GM21360 (cell line): ENCODE results near the gene TMCO4.

ENCODE experiments used
- ATAC-seq: cut with Tn5 transposase; IDR thresholded peaks from one replicate; pipeline ENCODE4 v1.9.1; 2021; ENCODE audit warnings: mild to moderate bottlenecking, moderate library complexity; ENCODE audit not compliant: unreplicated experiment

TMCO4 gene

DNA sequence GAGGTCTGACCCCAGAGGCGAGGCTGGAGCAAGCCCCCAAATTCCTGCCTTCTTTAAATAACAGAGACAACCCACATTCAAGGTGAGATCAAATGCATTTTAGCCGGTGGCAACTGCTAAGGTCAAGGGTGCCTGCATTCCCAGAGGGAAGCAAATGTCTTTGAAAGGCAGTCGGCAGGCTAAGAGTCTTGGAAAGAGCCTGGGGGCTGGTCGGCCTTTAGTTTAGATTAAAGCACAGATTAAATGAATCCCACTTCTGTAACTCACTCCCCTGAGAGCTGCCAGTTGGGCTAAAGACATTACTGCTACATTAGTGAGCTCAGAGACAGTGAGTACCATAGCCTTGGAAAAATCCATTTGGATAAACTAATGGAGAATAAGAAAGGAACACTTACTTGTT lies 75.8 kb downstream of the TMCO4 start:
- no peak for ATAC-seq

GRCh38 chr1:19720973-19721372 lies 78.7 kb downstream of the TMCO4 start:
- ATAC-seq = no peak

- no peak for ATAC-seq
Observed at GRCh38 chr1:19720174-19720573, 79.5 kb downstream of the TMCO4 start.

- no peak for ATAC-seq
Observed at GRCh38 chr1:19717467-19717866, 82.2 kb downstream of the TMCO4 start.

- no peak for ATAC-seq
Observed at GRCh38 chr1:19715334-19716203, 84.1 kb downstream of the TMCO4 start.

DNA sequence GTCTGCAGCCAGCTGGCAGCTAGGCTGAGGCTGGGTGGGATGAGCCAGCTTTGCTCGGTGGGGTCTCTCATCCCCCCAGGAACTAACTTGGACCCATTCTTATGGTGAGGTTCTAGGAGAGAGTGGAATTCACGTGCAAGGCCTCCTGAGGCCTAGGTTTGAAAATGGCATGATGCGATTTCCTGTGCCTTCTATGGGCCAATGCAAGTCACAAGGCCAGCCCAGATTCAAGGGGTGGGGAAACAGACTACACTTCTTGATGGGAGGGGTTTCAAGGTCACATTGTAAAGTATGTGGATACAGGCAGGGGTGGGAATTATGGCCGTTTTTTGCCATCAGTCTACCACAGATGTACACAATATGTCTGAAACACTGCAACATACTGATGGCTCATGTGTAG lies 86.8 kb downstream of the TMCO4 start:
- ATAC-seq = no peak

GRCh38 chr1:19710825-19711611 lies 88.7 kb downstream of the TMCO4 start:
- ATAC-seq = peak; percentile 47

DNA sequence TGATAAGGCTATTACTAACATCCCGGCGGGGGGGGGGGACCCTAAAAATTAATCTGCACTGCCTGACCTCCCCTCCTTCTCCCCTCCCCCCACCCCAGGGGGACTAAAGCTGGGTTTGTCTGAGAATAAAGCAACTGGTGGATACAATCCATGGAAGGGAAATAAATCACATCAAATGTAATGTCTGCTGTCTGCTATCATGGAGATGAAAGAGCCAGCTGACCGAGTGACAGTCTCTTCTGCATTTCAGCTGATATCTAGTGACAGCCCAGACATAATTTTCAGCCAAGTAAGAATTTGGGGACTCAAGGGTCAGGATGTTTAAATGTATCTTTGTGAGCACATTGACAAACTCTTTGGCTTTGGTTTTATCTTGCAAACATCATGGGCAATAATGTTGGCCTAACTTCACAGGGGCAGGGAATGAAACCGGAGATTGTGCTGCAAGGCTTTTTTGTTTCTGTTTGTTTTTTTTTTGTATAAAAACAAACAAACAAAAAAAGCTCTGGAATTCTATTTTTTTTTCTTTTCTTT lies 90.4 kb downstream of the TMCO4 start:
- ATAC-seq = no peak

- no peak for ATAC-seq
Observed at GRCh38 chr1:19708567-19709110, 91.1 kb downstream of the TMCO4 start.

DNA sequence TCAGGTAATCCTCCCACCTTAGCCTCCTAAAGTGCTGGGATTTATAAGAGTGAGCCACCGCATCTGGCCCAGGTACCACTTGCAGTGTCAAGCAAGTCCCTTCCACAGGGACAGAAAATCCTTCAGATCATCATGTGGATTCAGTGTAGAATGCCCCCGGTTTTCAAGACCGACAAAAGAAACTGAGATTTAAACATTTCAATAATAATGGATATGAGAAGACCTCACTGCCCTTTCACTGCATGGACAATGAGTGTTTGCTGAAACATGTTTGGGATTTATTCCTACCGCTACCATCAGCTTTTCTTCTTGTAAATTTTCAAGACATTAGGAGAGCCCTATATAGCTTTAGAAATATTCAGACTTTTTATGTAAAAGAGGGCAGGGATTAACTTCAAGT lies 93.6 kb downstream of the TMCO4 start:
- ATAC-seq = no peak

DNA sequence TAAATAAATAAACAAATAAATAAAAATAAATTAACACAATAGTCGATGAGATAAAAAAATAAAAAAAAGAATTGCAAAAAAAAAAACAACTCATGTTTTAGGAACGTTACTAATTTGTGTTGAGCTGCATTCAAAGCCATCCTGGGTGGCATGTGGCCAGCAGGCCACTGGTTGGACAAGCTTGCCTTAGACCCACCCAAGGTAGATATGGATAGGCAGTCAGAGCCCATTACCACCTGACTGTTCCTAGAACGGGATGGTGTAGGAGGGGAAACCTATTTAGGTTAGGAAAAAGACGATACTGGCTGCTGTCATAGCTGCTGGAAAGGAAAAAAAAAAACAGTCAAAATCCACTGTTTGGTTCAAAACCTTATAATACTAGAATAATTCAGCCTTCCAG lies 94.3 kb downstream of the TMCO4 start:
- no peak for ATAC-seq

DNA sequence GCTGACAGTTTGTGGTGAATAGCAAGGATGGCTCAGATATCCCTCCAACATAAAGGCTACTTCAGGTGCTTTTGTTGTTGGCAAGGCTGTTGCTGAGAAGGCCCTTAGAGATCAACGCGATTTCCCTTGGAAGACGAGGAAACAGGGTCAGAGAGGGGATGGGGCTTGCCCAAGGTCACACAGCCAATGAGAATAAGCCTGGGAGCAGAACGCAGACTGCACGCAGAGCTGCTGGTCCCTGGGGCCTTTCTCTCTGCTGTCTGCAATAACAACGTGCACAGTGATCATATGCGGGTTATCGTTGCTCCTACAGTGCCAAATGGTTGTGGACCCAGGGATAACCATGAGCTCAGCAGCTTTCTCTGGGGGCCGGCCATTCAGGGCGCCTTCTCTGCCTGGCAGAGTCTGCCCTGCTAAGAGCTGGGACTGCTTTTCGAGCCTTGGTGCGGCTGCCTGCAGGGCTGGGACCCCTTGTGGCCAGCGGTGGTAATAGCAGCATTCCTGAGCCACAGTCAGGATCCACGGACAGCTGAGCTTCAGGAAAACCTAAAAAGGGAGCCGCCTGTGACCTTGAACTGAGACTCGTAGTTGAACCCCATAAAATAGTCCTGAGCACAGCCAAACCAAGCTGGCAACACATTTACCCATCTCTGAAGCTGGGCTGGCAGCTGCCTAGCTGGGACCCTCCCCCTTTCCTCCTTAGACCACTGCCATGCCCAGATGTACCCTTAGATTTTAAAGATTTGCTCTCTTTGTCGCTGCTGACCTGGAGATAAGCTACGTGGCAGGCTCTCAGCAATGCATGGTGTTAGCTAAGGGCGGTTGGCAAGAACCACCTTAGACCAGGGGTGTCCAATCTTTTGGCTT lies 95.2 kb downstream of the TMCO4 start:
- ATAC-seq = no peak

- ATAC-seq = no peak
Observed at GRCh38 chr1:19703280-19703679, 96.4 kb downstream of the TMCO4 start.

DNA sequence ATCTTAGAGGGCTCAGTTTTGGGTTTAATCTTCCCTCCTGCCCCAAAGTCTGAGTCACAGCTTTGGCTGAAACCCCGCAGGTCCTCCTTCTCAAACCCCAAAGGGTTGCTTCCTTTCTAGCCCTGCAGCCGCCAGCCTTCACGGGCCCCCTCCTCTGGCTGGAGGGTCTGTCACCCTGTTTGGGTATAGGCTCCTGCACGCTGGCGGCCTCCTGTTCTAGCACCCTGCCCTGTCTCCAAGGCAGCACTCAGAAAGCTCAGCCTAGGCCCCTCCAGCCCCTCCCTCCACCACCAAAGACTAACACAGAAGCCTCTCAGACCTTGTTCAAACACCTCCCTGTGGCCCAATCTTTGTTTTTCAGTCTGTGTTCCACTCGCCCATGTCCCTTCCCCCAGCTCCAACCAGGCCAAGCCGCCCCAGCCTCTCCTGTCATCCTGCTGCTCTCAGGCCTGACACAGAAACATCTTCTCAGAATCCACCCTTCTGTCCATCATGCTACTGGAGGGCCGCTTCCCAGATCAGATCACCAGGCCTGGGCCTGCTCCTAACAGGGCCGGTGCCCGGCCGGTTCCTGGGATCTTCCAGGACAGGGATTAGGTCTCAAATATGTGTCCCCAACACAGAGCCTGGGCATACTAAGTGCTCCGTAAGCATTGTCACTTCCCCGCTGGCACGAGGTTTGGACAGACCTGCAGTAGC lies 99.5 kb downstream of the TMCO4 start:
- ATAC-seq = no peak

DNA sequence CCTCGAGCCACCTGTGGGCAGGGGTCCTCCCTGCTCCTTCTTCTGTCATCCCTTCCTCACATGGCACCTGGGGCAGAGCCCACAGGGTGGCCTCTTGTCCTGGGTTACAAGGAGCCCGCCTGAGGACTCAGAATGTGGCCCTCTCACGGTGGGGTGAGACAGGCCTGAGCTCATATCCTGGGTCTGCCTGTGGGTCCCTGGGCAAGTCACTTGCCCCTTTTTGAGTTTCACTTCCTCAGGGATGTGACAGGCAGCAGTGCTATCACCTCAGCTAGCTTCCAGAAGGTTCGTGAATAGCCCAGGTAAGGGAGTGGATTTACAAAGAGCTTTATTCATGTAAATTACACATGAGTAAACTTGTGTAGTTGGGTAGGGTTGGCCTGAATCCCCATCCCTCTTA lies 101.5 kb downstream of the TMCO4 start:
- no peak for ATAC-seq

DNA sequence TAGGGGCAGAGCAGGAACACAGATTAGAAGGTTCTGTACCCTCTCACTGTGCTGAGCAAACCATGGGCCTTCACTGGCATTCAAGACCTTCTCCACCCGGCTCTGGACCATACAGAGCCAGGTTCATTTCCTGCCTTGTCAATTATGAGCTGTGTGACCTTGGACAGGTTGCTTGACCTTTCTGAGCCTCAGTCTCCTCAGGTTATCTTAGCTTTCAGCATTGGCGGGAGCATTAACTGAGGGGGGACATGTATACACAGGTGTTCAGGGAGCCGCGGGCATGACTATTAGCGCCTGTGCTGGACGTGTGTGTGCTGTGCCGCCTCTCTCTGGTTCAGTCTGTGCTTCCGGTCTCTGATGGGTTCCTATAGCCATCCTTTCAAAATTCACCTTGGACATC lies 102.9 kb downstream of the TMCO4 start:
- no peak for ATAC-seq

- no peak for ATAC-seq
Observed at GRCh38 chr1:19695772-19696171, 103.9 kb downstream of the TMCO4 start.

- no peak for ATAC-seq
Observed at GRCh38 chr1:19694298-19694697, 105.4 kb downstream of the TMCO4 start.

- ATAC-seq = no peak
Observed at GRCh38 chr1:19690342-19690741, 109.4 kb downstream of the TMCO4 start.

GRCh38 chr1:19689856-19690255 lies 109.9 kb downstream of the TMCO4 start:
- ATAC-seq = no peak
